ENCODE results near the gene AFF2. TPM values are rescaled to one million over a fixed set of nuclear protein-coding genes. Genes with fewer than 3 reads are reported as not detected.

Gene AFF2
- total and polyA plus RNA-seq, 2 donors (not counting 3 experiments of a cell fraction or from before 2014, with no cell fraction given): 0.03 to 0.07 TPM

DNA sequence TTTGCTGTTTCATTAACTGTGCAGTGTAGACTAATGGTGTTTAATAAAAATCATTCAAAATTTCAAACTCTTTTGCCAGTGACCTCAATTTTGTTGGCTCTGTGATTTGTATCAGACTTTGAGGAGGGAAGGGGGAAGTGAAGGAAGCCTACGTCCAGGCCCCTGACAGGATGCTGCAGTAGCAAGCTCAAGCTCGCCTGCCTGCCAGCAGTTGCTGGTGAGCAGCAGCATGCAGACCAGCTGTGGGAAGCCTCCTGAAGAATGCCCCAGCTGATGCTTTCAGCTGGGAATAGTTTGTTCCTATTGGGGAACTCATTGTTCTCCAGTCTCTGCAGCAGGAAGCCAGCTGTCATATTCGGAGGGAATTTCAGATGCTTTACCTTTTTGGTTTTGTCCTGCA is 495.2 kb downstream of the AFF2 start:
- Histone ChIP-seq H3K4me3 (replicated peaks in 1 of 3; ENCODE audit: insufficient read depth in 1 of 3, low read depth in 1 of 3, low read length in 3 of 3) (no peak overlapping the region), H3K27ac (ENCODE audit: insufficient read depth, low read depth, low read length) (no peak overlapping the region), H3K9ac (replicated peaks; ENCODE audit: extremely low read depth, insufficient read depth, low read length) (no peak overlapping the region), H3K27me3 (ENCODE audit: control insufficient read depth in 2 of 2, insufficient read depth in 2 of 2, low read length in 2 of 2) (no peaks in the 10 kb centered on the region), H3K36me3 (ENCODE audit: control insufficient read depth in 2 of 2, extremely low read depth in 1 of 2, insufficient read depth in 2 of 2, low read length in 2 of 2) (no peaks in the 10 kb centered on the region), H2AFZ (ENCODE audit: low read depth, low read length) (no peak overlapping the region), H4K20me1 (replicated peaks; ENCODE audit: control insufficient read depth, extremely low read depth, insufficient read depth, low read length) (no peaks in the 10 kb centered on the region), H3K9me1 (replicated peaks; ENCODE audit: control insufficient read depth, extremely low read depth, insufficient read depth, low read length) (no peaks in the 10 kb centered on the region), H3K4me2 (ENCODE audit: insufficient read depth, low read length) (no peak overlapping the region), H3K9me3 (replicated peaks; ENCODE audit: control insufficient read depth, insufficient read depth, low read length) (no peaks in the 10 kb centered on the region), H3K4me1 (ENCODE audit: control insufficient read depth, extremely low read depth, insufficient read depth, low read length) (no peaks in the 10 kb centered on the region), H3K79me2 (ENCODE audit: control insufficient read depth, insufficient read depth, low read length) (no peaks in the 10 kb centered on the region)
- intact Hi-C loops (cut with micrococcal nuclease) (no loop called here), dilution Hi-C loops (cut with MboI; ENCODE audit: extremely low pct_ligation_motif_present, low sequenced_read_pairs) (no loop called here)
- ChIA-PET CTCF (no interaction called here), POLR2A (no interaction called here)
- DNase-seq (ENCODE audit: low read depth, low spot score) (no peak), FAIRE-seq (no peak)
- no TSS peak for BruUV-seq (replicated peaks)
- TF ChIP-seq FOS (IDR thresholded peaks at IDR 0.05; ENCODE audit: borderline replicate concordance, insufficient read depth, low read length) (no peak), POLR2AphosphoS5 (IDR thresholded peaks at IDR 0.05; ENCODE audit: insufficient read depth, low read depth, low read length) (no peak), EZH2 (IDR thresholded peaks at IDR 0.05; ENCODE audit: borderline replicate concordance, low read depth, low read length, severe bottlenecking) (no peak), GATA2 (IDR thresholded peaks at IDR 0.05; ENCODE audit: insufficient read depth, insufficient read length, low read depth, low read length) (no peak)
- TF ChIP-seq, protein P1, sequence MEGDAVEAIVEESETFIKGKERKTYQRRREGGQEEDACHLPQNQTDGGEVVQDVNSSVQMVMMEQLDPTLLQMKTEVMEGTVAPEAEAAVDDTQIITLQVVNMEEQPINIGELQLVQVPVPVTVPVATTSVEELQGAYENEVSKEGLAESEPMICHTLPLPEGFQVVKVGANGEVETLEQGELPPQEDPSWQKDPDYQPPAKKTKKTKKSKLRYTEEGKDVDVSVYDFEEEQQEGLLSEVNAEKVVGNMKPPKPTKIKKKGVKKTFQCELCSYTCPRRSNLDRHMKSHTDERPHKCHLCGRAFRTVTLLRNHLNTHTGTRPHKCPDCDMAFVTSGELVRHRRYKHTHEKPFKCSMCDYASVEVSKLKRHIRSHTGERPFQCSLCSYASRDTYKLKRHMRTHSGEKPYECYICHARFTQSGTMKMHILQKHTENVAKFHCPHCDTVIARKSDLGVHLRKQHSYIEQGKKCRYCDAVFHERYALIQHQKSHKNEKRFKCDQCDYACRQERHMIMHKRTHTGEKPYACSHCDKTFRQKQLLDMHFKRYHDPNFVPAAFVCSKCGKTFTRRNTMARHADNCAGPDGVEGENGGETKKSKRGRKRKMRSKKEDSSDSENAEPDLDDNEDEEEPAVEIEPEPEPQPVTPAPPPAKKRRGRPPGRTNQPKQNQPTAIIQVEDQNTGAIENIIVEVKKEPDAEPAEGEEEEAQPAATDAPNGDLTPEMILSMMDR (IDR thresholded peaks at IDR 0.05; ENCODE audit: extremely low read depth in 1 of 2, insufficient read depth in 1 of 2, low read depth in 1 of 2, low read length in 2 of 2): no peak

DNA sequence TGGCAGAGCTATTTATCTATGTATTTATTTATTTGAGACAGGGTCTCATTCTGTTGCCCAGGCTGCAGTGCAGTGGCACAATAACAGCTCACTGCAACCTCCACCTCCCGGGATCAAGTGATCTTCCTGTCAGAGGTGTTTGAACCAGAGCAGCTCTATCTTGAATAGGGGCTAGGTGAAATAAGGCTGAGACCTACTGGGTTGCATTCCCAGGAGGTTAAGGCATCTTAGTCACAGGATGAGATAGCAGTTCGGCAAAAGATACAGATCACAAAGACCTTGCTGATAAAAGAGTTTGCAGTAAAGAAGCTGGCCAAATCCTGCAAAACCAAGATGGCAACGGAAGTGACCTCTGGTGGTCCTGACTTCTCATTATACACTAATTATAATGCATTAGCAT is 501.9 kb downstream of the AFF2 start:
- H3K9me3 ChIP-seq (replicated peaks; ENCODE audit: control insufficient read depth, insufficient read depth, low read length): no peaks in the 10 kb centered on the region
- no peak overlapping the region for H3K4me3 ChIP-seq (replicated peaks in 1 of 3; ENCODE audit: insufficient read depth in 1 of 3, low read depth in 1 of 3, low read length in 3 of 3)
- POLR2A ChIA-PET: no interaction called here
- no peak for DNase-seq (ENCODE audit: low read depth, low spot score)
- H3K4me2 ChIP-seq (ENCODE audit: insufficient read depth, low read length): no peak overlapping the region
- no peaks in the 10 kb centered on the region for H3K36me3 ChIP-seq (ENCODE audit: control insufficient read depth in 2 of 2, extremely low read depth in 1 of 2, insufficient read depth in 2 of 2, low read length in 2 of 2)
- CTCF ChIA-PET: no interaction called here
- TF ChIP-seq, protein P1 (IDR thresholded peaks at IDR 0.05; ENCODE audit: extremely low read depth in 1 of 2, insufficient read depth in 1 of 2, low read depth in 1 of 2, low read length in 2 of 2): no peak
- TF ChIP-seq, protein P2, sequence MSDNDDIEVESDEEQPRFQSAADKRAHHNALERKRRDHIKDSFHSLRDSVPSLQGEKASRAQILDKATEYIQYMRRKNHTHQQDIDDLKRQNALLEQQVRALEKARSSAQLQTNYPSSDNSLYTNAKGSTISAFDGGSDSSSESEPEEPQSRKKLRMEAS (IDR thresholded peaks at IDR 0.05; ENCODE audit: insufficient read depth, insufficient read length): no peak
- TF ChIP-seq FOS (IDR thresholded peaks at IDR 0.05; ENCODE audit: borderline replicate concordance, insufficient read depth, low read length) (no peak), GATA2 (IDR thresholded peaks at IDR 0.05; ENCODE audit: insufficient read depth, insufficient read length, low read depth, low read length) (no peak), EZH2 (IDR thresholded peaks at IDR 0.05; ENCODE audit: borderline replicate concordance, low read depth, low read length, severe bottlenecking) (no peak), POLR2AphosphoS5 (IDR thresholded peaks at IDR 0.05; ENCODE audit: insufficient read depth, low read depth, low read length) (no peak), JUN (IDR thresholded peaks at IDR 0.05; ENCODE audit: borderline replicate concordance, insufficient read depth, insufficient read length, low read depth) (no peak), POLR2A (IDR thresholded peaks at IDR 0.05; ENCODE audit: low read depth, low read length) (no peak), MYC (IDR thresholded peaks at IDR 0.05; ENCODE audit: low read depth, low read length) (no peak)
- H3K79me2 ChIP-seq (ENCODE audit: control insufficient read depth, insufficient read depth, low read length): no peaks in the 10 kb centered on the region
- H3K27me3 ChIP-seq (ENCODE audit: control insufficient read depth in 2 of 2, insufficient read depth in 2 of 2, low read length in 2 of 2): no peaks in the 10 kb centered on the region
- H3K9ac ChIP-seq (replicated peaks; ENCODE audit: extremely low read depth, insufficient read depth, low read length): no peak overlapping the region
- no peak overlapping the region for H2AFZ ChIP-seq (ENCODE audit: low read depth, low read length)
- intact Hi-C loops (cut with micrococcal nuclease): no loop called here
- dilution Hi-C loops (cut with MboI; ENCODE audit: extremely low pct_ligation_motif_present, low sequenced_read_pairs): no loop called here
- FAIRE-seq: no peak
- no TSS peak for BruUV-seq (replicated peaks)
- no peaks in the 10 kb centered on the region for H3K4me1 ChIP-seq (ENCODE audit: control insufficient read depth, extremely low read depth, insufficient read depth, low read length)
- H3K9me1 ChIP-seq (replicated peaks; ENCODE audit: control insufficient read depth, extremely low read depth, insufficient read depth, low read length): no peaks in the 10 kb centered on the region
- H4K20me1 ChIP-seq (replicated peaks; ENCODE audit: control insufficient read depth, extremely low read depth, insufficient read depth, low read length): no peaks in the 10 kb centered on the region
- no peak overlapping the region for H3K27ac ChIP-seq (ENCODE audit: insufficient read depth, low read depth, low read length)

Data from endothelial cell of umbilical vein (primary cell).